Measurements from ENCODE around the gene ZDHHC18. TPM values are rescaled to one million over a fixed set of nuclear protein-coding genes. Genes with fewer than 3 reads are reported as not detected.

The ZDHHC18 gene
- total RNA-seq, 2 experiments from 2014 or later, result 47.6 to 50.9 TPM

- Mint-ChIP-seq H3K36me3 (ENCODE audit: low read depth) (peaks cover 66% of the 10 kb centered on the region), H3K4me1 (ENCODE audit: low read depth) (peaks cover 9% of the 10 kb centered on the region), H3K27ac (no peak overlapping the region), H3K4me3 (no peak overlapping the region), H3K27me3 (ENCODE audit: low read depth) (no peaks in the 10 kb centered on the region), H3K9me3 (ENCODE audit: insufficient read depth) (no peaks in the 10 kb centered on the region)
- DNase-seq (no peak), ATAC-seq (no peak)
- POLR2A ChIA-PET, result interaction anchor here (1.1 kb wide), 1 partner anchor 14 kb away, joined by 4 read pairs; no protein-coding TSS in a partner anchor
- CTCF ChIA-PET, result interaction anchor here (0.7 to 1.5 kb wide), 3 partner anchors 14 to 107 kb away, joined by 3 to 6 read pairs (median 4); no protein-coding TSS in a partner anchor
These were observed 24.7 kb downstream of the ZDHHC18 start for GRCh38 chr1:26851106-26851684.

GRCh38 chr1:26852701-26853100 is 26.2 kb downstream of the ZDHHC18 start:
- no peaks in the 10 kb centered on the region for H3K27me3 Mint-ChIP-seq (ENCODE audit: low read depth)
- no peaks in the 10 kb centered on the region for H3K9me3 Mint-ChIP-seq (ENCODE audit: insufficient read depth)
- ChIA-PET POLR2A (no interaction called here), CTCF (interaction anchor here (1.5 kb wide), 1 partner anchor 13 kb away, joined by 6 read pairs; no protein-coding TSS in a partner anchor)
- no peak overlapping the region for H3K4me3 Mint-ChIP-seq
- peaks cover 64% of the 10 kb centered on the region for H3K36me3 Mint-ChIP-seq (ENCODE audit: low read depth)
- DNase-seq (no peak), ATAC-seq (no peak)
- H3K27ac Mint-ChIP-seq, result peak overlapping the region; percentile 66
- peaks cover 9% of the 10 kb centered on the region for H3K4me1 Mint-ChIP-seq (ENCODE audit: low read depth)

- peaks cover 61% of the 10 kb centered on the region for H3K36me3 Mint-ChIP-seq (ENCODE audit: low read depth)
- peak; percentile 83 for DNase-seq
- H3K4me1 Mint-ChIP-seq (ENCODE audit: low read depth), result peaks cover 9% of the 10 kb centered on the region
- no peaks in the 10 kb centered on the region for H3K27me3 Mint-ChIP-seq (ENCODE audit: low read depth)
- ChIA-PET POLR2A (no interaction called here), CTCF (no interaction called here)
- H3K27ac Mint-ChIP-seq, result peak overlapping the region; percentile 66
- peak; percentile 83 for ATAC-seq
- no peak overlapping the region for H3K4me3 Mint-ChIP-seq
- H3K9me3 Mint-ChIP-seq (ENCODE audit: insufficient read depth), result no peaks in the 10 kb centered on the region
These were observed 26.7 kb downstream of the ZDHHC18 start for GRCh38 chr1:26853156-26853555.

GRCh38 chr1:26853600-26853999 is 27.1 kb downstream of the ZDHHC18 start:
- Mint-ChIP-seq H3K36me3 (ENCODE audit: low read depth) (peaks cover 59% of the 10 kb centered on the region), H3K27me3 (ENCODE audit: low read depth) (no peaks in the 10 kb centered on the region), H3K4me1 (ENCODE audit: low read depth) (peaks cover 9% of the 10 kb centered on the region), H3K27ac (no peak overlapping the region), H3K9me3 (ENCODE audit: insufficient read depth) (no peaks in the 10 kb centered on the region), H3K4me3 (no peak overlapping the region)
- no peak for ATAC-seq
- POLR2A ChIA-PET, result no interaction called here
- DNase-seq, result no peak
- CTCF ChIA-PET, result no interaction called here

- Mint-ChIP-seq H3K27me3 (ENCODE audit: low read depth) (no peaks in the 10 kb centered on the region), H3K4me1 (ENCODE audit: low read depth) (peaks cover 9% of the 10 kb centered on the region), H3K9me3 (ENCODE audit: insufficient read depth) (no peaks in the 10 kb centered on the region), H3K36me3 (ENCODE audit: low read depth) (peaks cover 50% of the 10 kb centered on the region), H3K27ac (no peak overlapping the region), H3K4me3 (no peak overlapping the region)
- DNase-seq (no peak), ATAC-seq (no peak)
- ChIA-PET POLR2A (interaction anchor here (2.3 kb wide), 1 partner anchor 10 kb away, joined by 20 read pairs; no protein-coding TSS in a partner anchor), CTCF (no interaction called here)
These were observed 28.4 kb downstream of the ZDHHC18 start for GRCh38 chr1:26854906-26855305.

- no peak overlapping the region for H3K4me3 Mint-ChIP-seq
- no peak for DNase-seq
- ChIA-PET CTCF (interaction anchor here (1.2 kb wide), 1 partner anchor 9 kb away, joined by 3 read pairs; no protein-coding TSS in a partner anchor), POLR2A (interaction anchor here (2.3 kb wide), 1 partner anchor 10 kb away, joined by 20 read pairs; no protein-coding TSS in a partner anchor)
- H3K4me1 Mint-ChIP-seq (ENCODE audit: low read depth), result peaks cover 9% of the 10 kb centered on the region
- H3K27ac Mint-ChIP-seq, result peak overlapping the region; percentile 14
- no peak for ATAC-seq
- no peaks in the 10 kb centered on the region for H3K9me3 Mint-ChIP-seq (ENCODE audit: insufficient read depth)
- H3K27me3 Mint-ChIP-seq (ENCODE audit: low read depth), result no peaks in the 10 kb centered on the region
- peaks cover 44% of the 10 kb centered on the region for H3K36me3 Mint-ChIP-seq (ENCODE audit: low read depth)
These were observed 29.1 kb downstream of the ZDHHC18 start for GRCh38 chr1:26855636-26856035.

GRCh38 chr1:26856181-26856580 is 29.7 kb downstream of the ZDHHC18 start:
- no peaks in the 10 kb centered on the region for H3K9me3 Mint-ChIP-seq (ENCODE audit: insufficient read depth)
- peaks cover 9% of the 10 kb centered on the region for H3K4me1 Mint-ChIP-seq (ENCODE audit: low read depth)
- no peaks in the 10 kb centered on the region for H3K27me3 Mint-ChIP-seq (ENCODE audit: low read depth)
- H3K4me3 Mint-ChIP-seq, result no peak overlapping the region
- H3K27ac Mint-ChIP-seq, result no peak overlapping the region
- ATAC-seq (no peak), DNase-seq (no peak)
- CTCF ChIA-PET, result interaction anchor here (1.0 to 1.2 kb wide), 2 partner anchors 8 to 23 kb away, joined by 3 read pairs; no protein-coding TSS in a partner anchor
- H3K36me3 Mint-ChIP-seq (ENCODE audit: low read depth), result peaks cover 39% of the 10 kb centered on the region
- POLR2A ChIA-PET, result interaction anchor here (2.3 kb wide), 1 partner anchor 9 kb away, joined by 20 read pairs; no protein-coding TSS in a partner anchor

- POLR2A ChIA-PET, result interaction anchor here (0.8 to 2.3 kb wide), 2 partner anchors 8 to 25 kb away, joined by 3 to 20 read pairs; no protein-coding TSS in a partner anchor
- no peaks in the 10 kb centered on the region for H3K9me3 Mint-ChIP-seq (ENCODE audit: insufficient read depth)
- no peak overlapping the region for H3K27ac Mint-ChIP-seq
- no peaks in the 10 kb centered on the region for H3K27me3 Mint-ChIP-seq (ENCODE audit: low read depth)
- H3K36me3 Mint-ChIP-seq (ENCODE audit: low read depth), result peaks cover 33% of the 10 kb centered on the region
- DNase-seq (no peak), ATAC-seq (no peak)
- H3K4me3 Mint-ChIP-seq, result no peak overlapping the region
- CTCF ChIA-PET, result interaction anchor here (1.0 to 1.9 kb wide), 3 partner anchors 8 to 30 kb away, joined by 3 to 7 read pairs (median 3); no protein-coding TSS in a partner anchor
- peaks cover 11% of the 10 kb centered on the region for H3K4me1 Mint-ChIP-seq (ENCODE audit: low read depth)
These were observed 30.3 kb downstream of the ZDHHC18 start for GRCh38 chr1:26856604-26857469.

GRCh38 chr1:26857473-26858060 is 31.1 kb downstream of the ZDHHC18 start:
- POLR2A ChIA-PET, result interaction anchor here (0.8 kb wide), 1 partner anchor 25 kb away, joined by 3 read pairs; no protein-coding TSS in a partner anchor
- Mint-ChIP-seq H3K36me3 (ENCODE audit: low read depth) (peaks cover 26% of the 10 kb centered on the region), H3K27ac (no peak overlapping the region), H3K9me3 (ENCODE audit: insufficient read depth) (no peaks in the 10 kb centered on the region), H3K27me3 (ENCODE audit: low read depth) (no peaks in the 10 kb centered on the region), H3K4me1 (ENCODE audit: low read depth) (peaks cover 15% of the 10 kb centered on the region), H3K4me3 (no peak overlapping the region)
- ATAC-seq (no peak), DNase-seq (no peak)
- CTCF ChIA-PET, result interaction anchor here (1.9 kb wide), 1 partner anchor 29 kb away, joined by 7 read pairs; no protein-coding TSS in a partner anchor

- ChIA-PET CTCF (interaction anchor here (0.9 to 1.9 kb wide), 4 partner anchors 29 to 69 kb away, joined by 3 to 7 read pairs (median 4); no protein-coding TSS in a partner anchor), POLR2A (interaction anchor here (0.9 to 1.3 kb wide), 2 partner anchors 14 to 25 kb away, joined by 3 to 4 read pairs; no protein-coding TSS in a partner anchor)
- H3K27ac Mint-ChIP-seq, result no peak overlapping the region
- H3K4me1 Mint-ChIP-seq (ENCODE audit: low read depth), result peaks cover 15% of the 10 kb centered on the region
- no peaks in the 10 kb centered on the region for H3K27me3 Mint-ChIP-seq (ENCODE audit: low read depth)
- ATAC-seq (no peak), DNase-seq (no peak)
- no peak overlapping the region for H3K4me3 Mint-ChIP-seq
- H3K9me3 Mint-ChIP-seq (ENCODE audit: insufficient read depth), result no peaks in the 10 kb centered on the region
- H3K36me3 Mint-ChIP-seq (ENCODE audit: low read depth), result peaks cover 20% of the 10 kb centered on the region
These were observed 31.7 kb downstream of the ZDHHC18 start for GRCh38 chr1:26858160-26858559.

GRCh38 chr1:26858891-26859640 is 32.6 kb downstream of the ZDHHC18 start:
- ChIA-PET POLR2A (interaction anchor here (0.9 to 1.3 kb wide), 2 partner anchors 13 to 26 kb away, joined by 3 to 4 read pairs; no protein-coding TSS in a partner anchor), CTCF (interaction anchor here (0.9 to 1.6 kb wide), 6 partner anchors 29 to 274 kb away, joined by 3 to 4 read pairs (median 3); no protein-coding TSS in a partner anchor)
- Mint-ChIP-seq H3K36me3 (ENCODE audit: low read depth) (peaks cover 16% of the 10 kb centered on the region), H3K27ac (no peak overlapping the region), H3K27me3 (ENCODE audit: low read depth) (no peaks in the 10 kb centered on the region), H3K9me3 (ENCODE audit: insufficient read depth) (no peaks in the 10 kb centered on the region), H3K4me3 (no peak overlapping the region), H3K4me1 (ENCODE audit: low read depth) (peaks cover 23% of the 10 kb centered on the region)
- ATAC-seq, result no peak
- DNase-seq, result no peak
